ENCODE measurements around the gene RGL3.

DNA sequence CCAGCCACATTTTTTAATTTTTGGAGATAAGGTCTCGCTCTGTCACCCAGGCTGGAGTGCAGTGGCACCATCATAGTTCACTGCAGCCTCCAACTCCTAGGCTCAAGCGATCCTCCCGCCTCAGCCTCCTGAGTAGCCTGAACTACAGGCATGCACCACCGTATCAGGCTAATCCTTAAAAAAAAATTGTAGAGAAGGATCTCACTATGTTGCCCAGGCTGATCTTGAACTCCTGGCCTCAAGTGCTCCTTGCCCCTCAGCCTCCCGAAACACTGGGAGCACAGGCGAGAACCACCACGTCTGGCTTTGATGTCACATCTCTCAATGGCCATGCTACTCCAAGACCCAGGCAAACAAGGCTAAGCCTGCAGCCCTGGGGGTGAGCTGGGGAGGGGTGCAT, 37.5 kb upstream of the RGL3 start:
- no peak for TF ChIP-seq GATA2 (IDR thresholded peaks at IDR 0.05; ENCODE audit: low read depth, low read length)
- no peak for TF ChIP-seq GATA3 (IDR thresholded peaks at IDR 0.05; ENCODE audit: low read depth, low read length)

Data from SH-SY5Y (cell line).